HepG2 (cell line): ENCODE measurements around the gene SIAH2. TPM values are rescaled to one million over a fixed set of nuclear protein-coding genes. Genes with fewer than 3 reads are reported as not detected.
A peak's percentile ranks its signal among the peaks of the same experiment; 100 is the strongest.

Experiments used
- ADNP ChIP-seq: sonication (generic); formaldehyde crosslinking; IDR thresholded peaks from 2 replicates; pipeline ENCODE4 v1.4.0; 2020; ENCODE audit warnings: missing genetic modification reagents
- ARNTL ChIP-seq: sonication (generic); formaldehyde crosslinking; IDR thresholded peaks from 2 replicates; pipeline ENCODE4 v1.4.0; 2020; ENCODE audit warnings: mild to moderate bottlenecking, missing genetic modification reagents
- CCDC6 ChIP-seq: sonication (generic); formaldehyde crosslinking; IDR thresholded peaks from 2 replicates; pipeline ENCODE4 v1.8.1; 2022; ENCODE audit warnings: mild to moderate bottlenecking, missing genetic modification reagents, moderate library complexity
- HMGXB4 ChIP-seq, 2 experiments: sonication (generic) in 1 of 2; formaldehyde crosslinking in 1 of 2; IDR thresholded peaks; 2 replicates each; pipeline versions ENCODE4 v1.4.0 to v1.6.1; 2018 to 2020; ENCODE audit warnings: missing genetic modification reagents in 2 of 2, borderline replicate concordance in 1 of 2, low read depth in 1 of 2, mild to moderate bottlenecking in 1 of 2, missing biosample characterization in 1 of 2
- HNF1A ChIP-seq, 2 experiments: sonication (generic) in 1 of 2; formaldehyde crosslinking in 1 of 2; IDR thresholded peaks; 2 replicates each; pipeline versions ENCODE4 v1.4.0 to v1.6.1; 2016 to 2020; ENCODE audit warnings: borderline replicate concordance in 1 of 2, low read depth in 1 of 2, mild to moderate bottlenecking in 1 of 2, missing genetic modification reagents in 1 of 2
- HOXA5 ChIP-seq: sonication (generic); formaldehyde crosslinking; IDR thresholded peaks from 2 replicates; pipeline ENCODE4 v1.4.0; 2020; ENCODE audit warnings: missing genetic modification reagents
- IKZF5 ChIP-seq: IDR thresholded peaks from 2 replicates; pipeline ENCODE4 v1.6.1; 2018; ENCODE audit warnings: missing genetic modification reagents, mild to moderate bottlenecking, missing compliant biosample characterization
- KMT2A ChIP-seq: sonication (generic); formaldehyde crosslinking; IDR thresholded peaks from 2 replicates; pipeline ENCODE4 v1.4.0; 2020; ENCODE audit warnings: missing genetic modification reagents
- MXD3 ChIP-seq: IDR thresholded peaks from 2 replicates; pipeline ENCODE4 v1.6.1; 2016; ENCODE audit warnings: mild to moderate bottlenecking, missing biosample characterization, missing genetic modification reagents
- RARG ChIP-seq: sonication (generic); formaldehyde crosslinking; IDR thresholded peaks from 2 replicates; pipeline ENCODE4 v1.4.0; 2020; ENCODE audit warnings: low read depth, mild to moderate bottlenecking, missing genetic modification reagents
- RBM22 ChIP-seq: fragments of 200-400 bp; formaldehyde crosslinking; optimal IDR thresholded peaks from 2 replicates; pipeline ENCODE3; 2017; ENCODE audit warnings: mild to moderate bottlenecking, low read length, moderate library complexity
- SALL1 ChIP-seq: sonication (generic); formaldehyde crosslinking; IDR thresholded peaks from 2 replicates; pipeline ENCODE4 v1.8.0; 2022; ENCODE audit warnings: mild to moderate bottlenecking, missing genetic modification reagents
- THAP11 ChIP-seq: IDR thresholded peaks from 2 replicates; pipeline ENCODE4 v1.6.1; 2016; ENCODE audit warnings: missing biosample characterization, missing genetic modification reagents
- TMF1 ChIP-seq: sonication (generic); formaldehyde crosslinking; IDR thresholded peaks from 2 replicates; pipeline ENCODE4 v1.8.1; 2022; ENCODE audit warnings: low read depth, missing genetic modification reagents
- ZMYM3 ChIP-seq: sonication (generic); formaldehyde crosslinking; IDR thresholded peaks from 2 replicates; pipeline ENCODE4 v1.5.1; 2020; ENCODE audit warnings: mild to moderate bottlenecking, missing genetic modification reagents
- ZMYM4 ChIP-seq: sonication (generic); formaldehyde crosslinking; IDR thresholded peaks from 2 replicates; pipeline ENCODE4 v1.8.1; 2023; ENCODE audit warnings: mild to moderate bottlenecking, missing genetic modification reagents
- ZNF256 ChIP-seq: sonication (generic); formaldehyde crosslinking; conservative IDR thresholded peaks from 2 replicates; pipeline ENCODE4 v1.4.0; 2020; ENCODE audit warnings: missing genetic modification reagents
- ZNF362 ChIP-seq: sonication (generic); formaldehyde crosslinking; IDR thresholded peaks from 2 replicates; pipeline ENCODE4 v1.4.0; 2020; ENCODE audit warnings: missing genetic modification reagents, mild to moderate bottlenecking, borderline replicate concordance
- ZNF644 ChIP-seq: IDR thresholded peaks from 2 replicates; pipeline ENCODE4 v1.6.1; 2016; ENCODE audit warnings: low read depth
- ZSCAN31 ChIP-seq: sonication (generic); formaldehyde crosslinking; IDR thresholded peaks from 2 replicates; pipeline ENCODE4 v1.5.0; 2020; ENCODE audit warnings: low read depth, mild to moderate bottlenecking, missing genetic modification reagents
- polyA plus RNA-seq, 8 experiments: library from polyadenylated mRNA; depleted of rRNA in 3 of 8; stranded (reverse) in 7 of 8; unstranded in 1 of 8; fragments of >200 nt; fragmentation: Illumina TruSeq in 4 of 8; extraction: Trizol in 4 of 8; gene quantifications; 2 replicates each; pipeline versions ENCODE4 v1.2.1 to v1.2.3, GENCODE V29; 2011 to 2016; ENCODE audit warnings: low read depth in 4 of 8, missing spikeins in 1 of 8, mixed read lengths in 1 of 8; ENCODE audit not compliant: insufficient read depth in 1 of 8
- total RNA-seq, 5 experiments: library from RNA; depleted of rRNA; stranded (reverse); fragments of >200 nt; fragmentation: Illumina TruSeq; extraction: Trizol; gene quantifications; 2 replicates each; pipeline ENCODE4 v1.2.3, GENCODE V29; 2016; ENCODE audit warnings: low read depth in 1 of 5

The SIAH2 gene
- total and polyA plus RNA-seq, 2 of the 13 experiments (the other 11 are each of a cell fraction or from before 2014, with no cell fraction given) = 71.8 to 117 TPM

GRCh38 chr3:150740733-150741496 is 22.1 kb downstream of the SIAH2 start (continued):
- no peak for TF ChIP-seq HNF1A (IDR thresholded peaks at IDR 0.05; ENCODE audit: low read depth)
- TF ChIP-seq HNF1A (CRISPR knock-in tag; IDR thresholded peaks at IDR 0.05; ENCODE audit: borderline replicate concordance) = peak; percentile 65; the same call in 1 of the 2 replicates
- TF ChIP-seq RARG (CRISPR knock-in tag) = 0 out of 2 replicates have a peak, but pooled peaks have one; percentile 48
- TF ChIP-seq RBM22 = peak; percentile 41
- TF ChIP-seq ADNP (CRISPR knock-in tag) = peak; percentile 63; the same call in 1 of the 2 replicates
- TF ChIP-seq CCDC6 (CRISPR knock-in tag) = 0 out of 2 replicates have a peak, but pooled peaks have one; percentile 51
- TF ChIP-seq KMT2A (CRISPR knock-in tag) = no peak; the same call in 1 of the 2 replicates
- peak; percentile 78; the same call in 1 of the 2 replicates for TF ChIP-seq ZMYM4
- TF ChIP-seq ZNF362 (CRISPR knock-in tag) = peak; percentile 28; the same call in 1 of the 2 replicates
- TF ChIP-seq HOXA5 (CRISPR knock-in tag) = peak; percentile 68; the same call in 1 of the 2 replicates
- peak; percentile 48; the same call in 1 of the 2 replicates for TF ChIP-seq THAP11
- TF ChIP-seq TMF1 = 0 out of 2 replicates have a peak, but pooled peaks have one; percentile 45
- TF ChIP-seq ARNTL (CRISPR knock-in tag) = peak; percentile 83
- peak; percentile 74; the same call in 1 of the 2 replicates for TF ChIP-seq ZNF256 (CRISPR knock-in tag)
- peak; percentile 93 for TF ChIP-seq ZNF644
- no peak for TF ChIP-seq MXD3 (CRISPR knock-in tag)
- peak; percentile 96 for TF ChIP-seq ZMYM3 (CRISPR knock-in tag)
- TF ChIP-seq SALL1 (CRISPR knock-in tag) = peak; percentile 97
- TF ChIP-seq IKZF5 (CRISPR knock-in tag) = peak; percentile 93
- no peak for TF ChIP-seq ZSCAN31 (CRISPR knock-in tag)
- TF ChIP-seq HMGXB4 (CRISPR knock-in tag; IDR thresholded peaks at IDR 0.05; ENCODE audit: borderline replicate concordance in 1 of 2, low read depth in 1 of 2) = peak; percentile 32 to 54; a peak in 1 of 4 replicates
